ENCODE measurements around the gene FHOD3.

GRCh38 chr18:36668349-36668748 is 370.8 kb downstream of the FHOD3 start:
- TF ChIP-seq CTCF (conservative IDR thresholded peaks at IDR 0.05 in 1 of 2, IDR thresholded peaks at IDR 0.05 in 1 of 2; ENCODE audit: extremely low read depth in 1 of 2, insufficient read depth in 1 of 2, low read depth in 1 of 2, low read length in 2 of 2), result no peak
- no peak for TF ChIP-seq EZH2 (IDR thresholded peaks at IDR 0.05; ENCODE audit: borderline replicate concordance, low read length)

Data from mammary epithelial cell (primary cell).